Measurements from ENCODE around the gene PRRC2B. TPM values are rescaled to one million over a fixed set of nuclear protein-coding genes. Genes with fewer than 3 reads are reported as not detected.
"Not testable (repeated sequence)": the region's sequence is repeated elsewhere in the genome, so short reads cannot be mapped to it uniquely, and the experiment has no call there.

PRRC2B gene
- total and polyA plus RNA-seq, 7 donors, result 22.7 to 114 (median 63.6) TPM

- Histone ChIP-seq H3K4me1 (no peaks in the 10 kb centered on the region), H3K9me3 (peaks cover 7% of the 10 kb centered on the region), H3K36me3 (ENCODE audit: insufficient read depth in 1 of 2, low read depth in 1 of 2) (no peaks in the 10 kb centered on the region), H3K4me3 (peak within 1 kb of the TSS; percentile 26), H3K27me3 (ENCODE audit: insufficient read depth in 3 of 3, low read length in 2 of 3) (peaks cover 0 to 54% (median 26%) of the 10 kb centered on the region in 3 donors), H3K27ac (no peak within 1 kb of the TSS)
- DNase-seq, result no peak
- intact Hi-C loops (cut with DNase I), result no loop called here
- TF ChIP-seq CTCF (IDR thresholded peaks at IDR 0.05), result no peak
- 17 to 20% (median 19%) methylated on average over 46 to 50 of the region's 50 CpGs for WGBS, 3 donors
- ATAC-seq, result peak; percentile 42 to 81 (median 58)
These were observed 151.3 kb downstream of the PRRC2B start, which contains the start of gene PRRT1B for GRCh38 chr9:131545003-131545785. Gene PRRT1B (plus strand): TSS chr9:131545523. CDS start chr9:131545616, 93 bp downstream.

- WGBS, 3 donors, result 1 to 3% (median 3%) methylated on average over 21 to 30 of the region's 30 CpGs
- no peaks in the 10 kb centered on the region for H3K36me3 ChIP-seq (ENCODE audit: insufficient read depth in 1 of 2, low read depth in 1 of 2)
- H3K27me3 ChIP-seq (ENCODE audit: insufficient read depth in 3 of 3, low read length in 2 of 3), result peaks cover 0 to 54% (median 30%) of the 10 kb centered on the region in 3 donors
- intact Hi-C loops (cut with DNase I), result no loop called here
- DNase-seq (no peak), ATAC-seq (peak; percentile 10 to 48 (median 34))
- H3K4me1 ChIP-seq, result no peaks in the 10 kb centered on the region
- no peak overlapping the region for H3K27ac ChIP-seq
- TF ChIP-seq CTCF (IDR thresholded peaks at IDR 0.05), result no peak
- H3K9me3 ChIP-seq, result peaks cover 7% of the 10 kb centered on the region
- peak overlapping the region; percentile 15 for H3K4me3 ChIP-seq
These were observed 152.0 kb downstream of the PRRC2B start for GRCh38 chr9:131545786-131546335.

- peak; percentile 19 to 47 (median 31) for ATAC-seq
These were observed 152.6 kb downstream of the PRRC2B start for GRCh38 chr9:131546336-131547084.

GRCh38 chr9:131549186-131549585 lies 155.3 kb downstream of the PRRC2B start:
- H3K4me3 ChIP-seq; H3K9me3 ChIP-seq; intact Hi-C loops (cut with DNase I); H3K36me3 ChIP-seq (ENCODE audit: insufficient read depth in 1 of 2, low read depth in 1 of 2); DNase-seq; ATAC-seq; H3K4me1 ChIP-seq; H3K27ac ChIP-seq: not testable (repeated sequence)
- 66 to 70% (median 67%) methylated on average over 10 of the region's 10 CpGs for WGBS, 3 donors
- H3K27me3 ChIP-seq (ENCODE audit: insufficient read depth in 3 of 3, low read length in 2 of 3), result peaks cover 0 to 75% (median 28%) of the 10 kb centered on the region in 3 donors

More at GRCh38 chr9:131546336-131547084, 152.6 kb downstream of the PRRC2B start:
- Histone ChIP-seq H3K4me3 (peak overlapping the region; percentile 26), H3K27ac (no peak overlapping the region), H3K4me1 (no peaks in the 10 kb centered on the region), H3K27me3 (ENCODE audit: insufficient read depth in 3 of 3, low read length in 2 of 3) (peaks cover 0 to 54% (median 30%) of the 10 kb centered on the region in 3 donors), H3K36me3 (ENCODE audit: insufficient read depth in 1 of 2, low read depth in 1 of 2) (no peaks in the 10 kb centered on the region), H3K9me3 (peaks cover 7% of the 10 kb centered on the region)
- DNase-seq, result no peak
- 1 to 3% (median 2%) methylated on average over 44 to 49 of the region's 49 CpGs for WGBS, 3 donors
- no peak for TF ChIP-seq CTCF (IDR thresholded peaks at IDR 0.05)
- intact Hi-C loops (cut with DNase I), result no loop called here

Other genes starting within 250 kb of the PRRC2B start
- 10 to 100 TPM in 3 of 4 donors, 1 to 10 TPM in 1; 6.1 to 17.6 (median 14.2) TPM for gene FAM78A, start 117.6 kb upstream of the PRRC2B start, total RNA-seq
- gene FAM78A, start 117.6 kb upstream of the PRRC2B start, polyA plus RNA-seq, result 10 to 100 TPM in 1 of 3 donors, 1 to 10 TPM in 2; 4.3 to 11.5 (median 5.3) TPM
- 100 to 1,000 TPM in 2 of 4 donors, 10 to 100 TPM in 2; 31.0 to 131 (median 94.5) TPM for gene PLPP7, start 104.4 kb upstream of the PRRC2B start, total RNA-seq
- gene PLPP7, start 104.4 kb upstream of the PRRC2B start, polyA plus RNA-seq, result 100 to 1,000 TPM in 1 of 3 donors, 10 to 100 TPM in 2; 19.4 to 156 (median 90.5) TPM
- gene POMT1, start 108.8 kb downstream of the PRRC2B start, total RNA-seq, result 10 to 100 TPM; 10.9 to 30.8 (median 14.2) TPM
- 10 to 100 TPM; 11.2 to 23.0 (median 20.8) TPM for gene POMT1, start 108.8 kb downstream of the PRRC2B start, polyA plus RNA-seq
- 10 to 100 TPM; 16.8 to 40.0 (median 21.8) TPM for gene UCK1, start 137.2 kb downstream of the PRRC2B start, total RNA-seq
- gene UCK1, start 137.2 kb downstream of the PRRC2B start, polyA plus RNA-seq, result 10 to 100 TPM; 37.8 to 75.6 (median 47.4) TPM
- not detected for gene PRRT1B, start 151.4 kb downstream of the PRRC2B start, total RNA-seq
- not detected for gene PRRT1B, start 151.4 kb downstream of the PRRC2B start, polyA plus RNA-seq